IPS DF 19.7 (cell line): ENCODE data around the gene REV3L.
"Not testable (repeated sequence)": the region's sequence is repeated elsewhere in the genome, so short reads cannot be mapped to it uniquely, and the experiment has no call there.

Experiments
- DNase-seq: peaks from one replicate; pipeline ENCODE4 v3.0.0-alpha.2; 2013; ENCODE audit warnings: low read depth, low spot score

Gene REV3L

GRCh38 chr6:111301946-111302345 lies 181.1 kb downstream of the REV3L start:
- DNase-seq, result no peak

- not testable (repeated sequence) for DNase-seq
Measured at GRCh38 chr6:111300938-111301800, 181.8 kb downstream of the REV3L start.

GRCh38 chr6:111297776-111298175 lies 185.2 kb downstream of the REV3L start:
- no peak for DNase-seq

GRCh38 chr6:111294374-111294967 lies 188.5 kb downstream of the REV3L start:
- no peak for DNase-seq

GRCh38 chr6:111291336-111292259 lies 191.4 kb downstream of the REV3L start:
- DNase-seq, result no peak

- not testable (repeated sequence) for DNase-seq
Measured at GRCh38 chr6:111290689-111291335, 192.2 kb downstream of the REV3L start.

DNA sequence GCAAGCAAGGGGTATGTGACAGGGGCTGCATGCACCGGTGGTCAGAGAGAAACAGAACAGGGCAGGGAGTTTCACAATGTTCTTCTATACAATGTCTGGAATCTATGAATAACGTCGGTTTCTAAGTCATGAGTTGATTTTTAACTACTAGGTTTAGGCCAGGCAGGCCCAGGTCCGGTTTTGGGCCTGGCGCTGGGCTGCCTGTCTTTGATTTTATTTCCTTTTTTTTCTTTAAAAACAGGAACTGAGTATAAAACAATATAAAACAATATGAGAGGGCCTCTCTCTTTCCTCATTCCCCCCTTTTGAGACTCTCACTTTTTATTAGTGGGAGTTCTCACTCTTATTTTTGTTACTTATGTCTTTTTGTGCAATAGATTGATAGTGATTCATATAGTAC lies 198.7 kb downstream of the REV3L start:
- not testable (repeated sequence) for DNase-seq

- no peak for DNase-seq
Measured at GRCh38 chr6:111283707-111284106, 199.3 kb downstream of the REV3L start.

GRCh38 chr6:111282515-111282914 lies 200.5 kb downstream of the REV3L start:
- DNase-seq, result no peak

GRCh38 chr6:111280445-111280955 lies 202.5 kb downstream of the REV3L start:
- no peak for DNase-seq

GRCh38 chr6:111278731-111279130 lies 204.3 kb downstream of the REV3L start:
- no peak for DNase-seq

GRCh38 chr6:111277819-111278218 lies 205.2 kb downstream of the REV3L start:
- no peak for DNase-seq

GRCh38 chr6:111276736-111277135 lies 206.3 kb downstream of the REV3L start:
- no peak for DNase-seq

DNA sequence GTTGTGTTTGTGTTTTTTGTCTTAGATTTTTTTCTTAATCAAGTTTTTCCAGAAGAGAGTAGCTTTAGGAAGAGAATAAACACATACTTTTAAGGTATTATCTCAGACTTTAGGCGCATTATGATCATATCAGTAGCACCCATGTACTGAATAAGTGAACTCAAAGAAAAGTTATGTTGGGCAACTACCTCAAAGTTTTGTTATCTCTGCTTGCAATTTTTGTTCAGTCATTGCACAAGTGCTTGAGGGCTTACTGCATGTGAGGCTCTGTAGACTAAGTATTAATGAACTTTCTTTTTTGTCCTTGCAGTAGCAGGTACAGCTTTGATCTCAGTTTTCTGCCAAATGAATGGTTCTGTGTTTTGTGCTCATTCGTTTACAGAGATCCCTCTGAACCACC lies 206.7 kb downstream of the REV3L start:
- DNase-seq, result no peak

- no peak for DNase-seq
Measured at GRCh38 chr6:111274593-111275217, 208.3 kb downstream of the REV3L start.

GRCh38 chr6:111270121-111270520 lies 212.9 kb downstream of the REV3L start:
- no peak for DNase-seq

DNA sequence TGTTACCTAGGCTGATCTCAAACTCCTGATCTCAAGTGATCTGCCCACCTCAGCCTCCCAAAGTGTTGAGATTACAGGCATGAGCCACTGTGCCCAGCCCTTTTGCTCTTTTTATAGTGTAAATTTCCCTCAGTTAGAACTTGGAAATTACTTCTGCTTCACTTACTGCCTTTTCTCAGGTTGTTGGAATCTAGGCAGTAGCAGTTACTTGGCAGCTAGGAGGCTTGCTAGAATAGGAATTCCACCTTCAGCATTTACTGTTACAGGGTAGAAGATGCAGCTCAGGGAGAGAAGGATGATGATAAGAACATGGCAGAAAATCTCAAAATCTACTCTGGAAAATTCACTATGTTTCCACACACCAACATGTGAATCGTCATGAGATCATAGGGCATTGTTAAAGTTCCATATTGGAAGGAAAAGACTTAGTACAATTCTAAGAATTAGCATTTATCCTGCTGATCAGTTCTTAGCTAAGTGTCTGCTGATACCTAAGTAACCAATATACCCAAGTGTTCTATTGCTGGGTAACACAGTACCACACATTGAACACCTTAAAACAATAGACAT lies 213.5 kb downstream of the REV3L start:
- no peak for DNase-seq

DNA sequence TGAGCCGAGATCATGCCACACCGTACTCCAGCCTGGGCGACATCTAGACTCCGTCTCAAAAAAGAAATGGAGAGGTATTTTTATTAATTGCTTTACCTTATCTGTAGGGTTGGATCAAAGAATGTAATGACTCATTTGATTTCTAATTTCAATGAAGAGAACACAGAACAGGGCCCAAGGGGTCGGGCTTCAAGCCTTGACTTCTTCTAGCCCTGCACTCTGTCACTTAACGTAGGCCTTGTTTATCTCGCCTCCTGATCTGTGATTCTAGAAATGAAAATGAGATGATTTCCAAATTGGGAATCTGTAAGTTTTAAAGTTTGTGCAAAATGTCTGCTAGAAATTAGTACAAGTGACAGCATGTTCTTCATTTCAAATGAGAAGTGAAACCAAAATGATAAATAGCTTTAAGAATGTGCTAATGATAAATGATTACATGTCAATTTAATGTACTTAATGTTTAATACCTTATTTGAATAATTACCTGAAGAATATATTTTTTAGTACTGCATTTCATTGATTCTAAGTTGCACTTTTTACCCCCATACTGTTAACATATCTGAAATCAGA lies 215.2 kb downstream of the REV3L start:
- no peak for DNase-seq

DNA sequence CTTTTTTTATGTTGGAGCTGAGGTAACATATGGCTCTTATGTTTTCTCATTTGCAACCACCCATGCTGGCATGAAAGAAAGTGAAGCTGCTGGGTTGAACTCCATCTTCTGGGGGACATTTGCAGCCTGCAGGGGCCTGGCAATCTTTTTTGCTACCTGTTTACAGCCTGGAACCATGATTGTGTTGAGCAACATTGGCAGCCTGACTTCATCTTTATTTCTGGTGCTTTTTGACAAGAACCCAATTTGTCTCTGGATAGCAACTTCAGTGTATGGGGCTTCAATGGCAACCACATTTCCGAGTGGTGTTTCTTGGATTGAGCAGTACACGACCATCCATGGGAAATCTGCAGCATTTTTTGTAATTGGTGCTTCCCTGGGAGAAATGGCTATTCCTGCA lies 216.7 kb downstream of the REV3L start:
- no peak for DNase-seq

DNA sequence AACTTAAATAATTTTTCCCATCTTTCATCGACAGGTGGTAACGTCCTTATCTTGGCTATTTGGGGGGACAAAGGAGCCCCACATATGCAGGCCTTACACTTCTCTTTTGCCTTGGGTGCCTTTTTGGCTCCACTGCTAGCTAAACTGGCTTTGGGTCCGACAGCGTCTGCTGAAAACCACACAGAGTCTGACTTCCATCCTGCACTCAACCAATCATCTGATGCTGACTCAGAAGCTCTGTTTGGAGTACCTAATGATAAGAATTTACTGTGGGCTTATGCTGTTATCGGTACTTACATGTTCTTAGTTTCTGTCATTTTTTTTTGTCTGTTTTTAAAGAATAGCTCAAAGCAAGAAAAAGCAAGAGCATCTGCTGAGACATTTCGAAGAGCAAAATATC lies 217.2 kb downstream of the REV3L start:
- DNase-seq, result no peak
